Pancreas (tissue), 10 donors: ENCODE results near the gene TMEM14B. TPM values are rescaled to one million over a fixed set of nuclear protein-coding genes. Genes with fewer than 3 reads are reported as not detected.

ENCODE experiments used
- ATAC-seq, 4 donors: fragments of 200-7000 bp; cut with Tn5 transposase; one replicate each; pipeline versions ENCODE4 v1.8.0 to v1.9.1; 2020; ENCODE audit warnings: mild to moderate bottlenecking in 4 of 4, moderate library complexity in 4 of 4
- DNase-seq, 6 donors: peaks; one replicate each; pipeline ENCODE4 v3.0.0-alpha.2; 2020
- FAIRE-seq: peaks from 2 replicates; lab custom pipeline; 2012; peaks lifted over from hg19 to GRCh38; lab: Jason Lieb, UNC
- H3K27ac ChIP-seq, 4 donors: fragments of 200-600 bp; sonication (generic); 1 replicate in 3 of 4; 2 replicates in 1 of 4; pipeline versions ENCODE4 v1.5.0 to v1.8.0; 2020
- H3K27me3 ChIP-seq, 4 donors: fragments of 200-600 bp; one replicate each; pipeline ENCODE4 v1.8.0; 2021
- H3K36me3 ChIP-seq, 3 donors: fragments of 200-600 bp; sonication (generic) in 1 of 3; one replicate each; pipeline versions ENCODE4 v1.5.0 to v1.8.0; 2020 to 2021
- H3K4me1 ChIP-seq, 3 donors: fragments of 200-600 bp; one replicate each; pipeline ENCODE4 v1.8.0; 2021
- H3K4me3 ChIP-seq, 4 donors: fragments of 200-600 bp; sonication (generic) in 2 of 4; one replicate each; pipeline versions ENCODE4 v1.5.0 to v1.8.0; 2020 to 2021
- H3K9me3 ChIP-seq, 4 donors: fragments of 200-600 bp; one replicate each; pipeline ENCODE4 v1.8.0; 2021
- CTCF ChIP-seq, 4 donors: fragments of 200-600 bp; sonication (generic) in 3 of 4; IDR thresholded peaks; one replicate each; pipeline versions ENCODE4 v1.5.0 to v1.8.0; 2021; ENCODE audit warnings: antibody characterized with exemption in 4 of 4
- WGBS, 2 donors: extraction: QIAGEN DNeasy Blood & Tissue Kit; methylation state at CpG; one replicate each; pipeline ENCODE4 v1.1.7; 2013; 5-methylcytosine and 5-hydroxymethylcytosine counted together
- intact Hi-C, 3 donors: fragments of 100-400 bp; cut with DNase I; formaldehyde crosslinking; loops; one replicate each; pipeline versions ENCODE4 v1.11.1 to v1.14.2; 2022
- polyA plus RNA-seq, 2 donors: library from polyadenylated mRNA; stranded (reverse); fragments of 200-250 nt; gene quantifications; one replicate each; pipeline ENCODE4 v1.2.3, GENCODE V29; 2013
- total RNA-seq, 6 donors: library from RNA; stranded (reverse); fragmentation: NEBNext Ultra II Directional in 4 of 6; extraction: Animal tissue kit (Norgen Biotek cat#: 25700) in 4 of 6; gene quantifications; one replicate each; pipeline versions ENCODE4 v1.2.1 to v1.2.4, GENCODE V29; 2021 to 2023
- donor health status: healthy with polysubstance abuse.
- donor health status: DM: no; HTN: no; CAD: no; lungs with moderate emphysema.
- donor health status: DM: no; HTN: no; CAD: no.
- donor health status: control.
- donor health status: control.
- donor health status: Bipolar disorder and iron deficiency.
- donor health status: DM: yes; HTN: yes; CAD: no.
- donor health status: DM: no; HTN: no; CAD: no.
- donor health status: DM: no; HTN: no; CAD: no.
- donor health status: DM: yes; HTN: yes; CAD: no.

TMEM14B gene
- total and polyA plus RNA-seq, 8 donors: 25.9 to 52.1 (median 35.3) TPM

GRCh38 chr6:10722820-10723566 is 24.6 kb upstream of the TMEM14B start, which contains the start of gene TMEM14C:
Gene TMEM14C (plus strand): TSS chr6:10723070. CDS start chr6:10724614, 1,544 bp downstream.
- Histone ChIP-seq H3K4me1 (peaks cover 0 to 10% (median 7%) of the 10 kb centered on the region in 3 donors), H3K9me3 (no peaks in the 10 kb centered on the region), H3K27ac (peak within 1 kb of the TSS; percentile 66 to 83 (median 72)), H3K4me3 (peak within 1 kb of the TSS; percentile 43 to 76 (median 61)), H3K36me3 (peaks cover 0 to 12% (median 0%) of the 10 kb centered on the region in 3 donors), H3K27me3 (no peaks in the 10 kb centered on the region)
- TF ChIP-seq CTCF (IDR thresholded peaks at IDR 0.05): no peak
- ATAC-seq (peak; percentile 96 to 99 (median 98)), FAIRE-seq (no peak), DNase-seq (peak; percentile 97 to 100 (median 98))
- intact Hi-C loops: no loop called here
- 0 to 1% methylated on average over 51 to 55 of the region's 55 CpGs for WGBS, 2 donors

DNA sequence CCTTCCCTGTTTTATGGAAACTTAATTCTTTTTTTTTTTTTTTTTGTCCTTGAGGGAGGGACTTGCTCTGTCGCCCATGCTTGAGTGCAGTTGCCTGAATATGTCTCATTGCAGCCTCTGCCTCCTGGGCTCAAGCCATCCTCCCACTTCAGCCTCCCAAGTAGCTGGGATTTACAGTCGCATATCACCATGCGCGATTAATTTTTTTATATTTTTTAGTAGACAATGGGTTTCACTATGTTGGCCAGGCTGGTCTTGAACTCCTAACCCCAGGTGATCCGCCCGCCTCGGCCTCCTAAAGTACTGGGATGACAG is 24.1 kb upstream of the TMEM14B start:
- DNase-seq (peak in 1 of 6 donors; percentile 21), ATAC-seq (peak; percentile 2 to 13 (median 6)), FAIRE-seq (no peak)
- no peaks in the 10 kb centered on the region for H3K27me3 ChIP-seq
- peak overlapping the region; percentile 43 to 76 (median 61) for H3K4me3 ChIP-seq
- H3K36me3 ChIP-seq: peaks cover 0 to 12% (median 0%) of the 10 kb centered on the region in 3 donors
- H3K27ac ChIP-seq: peak overlapping the region in 3 of 4 donors; percentile 71 to 83 (median 73)
- TF ChIP-seq CTCF (IDR thresholded peaks at IDR 0.05): no peak
- 22 to 23% methylated on average over 7 of the region's 7 CpGs for WGBS, 2 donors
- intact Hi-C loops: no loop called here
- peaks cover 0 to 10% (median 7%) of the 10 kb centered on the region in 3 donors for H3K4me1 ChIP-seq
- H3K9me3 ChIP-seq: no peaks in the 10 kb centered on the region

- no peak overlapping the region for H3K27ac ChIP-seq
- DNase-seq: no peak
- H3K4me1 ChIP-seq: peaks cover 0 to 10% (median 7%) of the 10 kb centered on the region in 3 donors
- 42 to 57% methylated on average over 6 of the region's 6 CpGs for WGBS, 2 donors
- H3K36me3 ChIP-seq: peaks cover 0 to 24% (median 3%) of the 10 kb centered on the region in 3 donors
- no peak for FAIRE-seq
- H3K27me3 ChIP-seq: no peaks in the 10 kb centered on the region
- no peak for TF ChIP-seq CTCF (IDR thresholded peaks at IDR 0.05)
- ATAC-seq: no peak
- no peaks in the 10 kb centered on the region for H3K9me3 ChIP-seq
- intact Hi-C loops: no loop called here
- H3K4me3 ChIP-seq: no peak overlapping the region
These were observed 22.6 kb upstream of the TMEM14B start for GRCh38 chr6:10725044-10725443.

- H3K27me3 ChIP-seq: no peaks in the 10 kb centered on the region
- TF ChIP-seq CTCF (IDR thresholded peaks at IDR 0.05): no peak
- DNase-seq: no peak
- no peak overlapping the region for H3K4me3 ChIP-seq
- intact Hi-C loops: no loop called here
- H3K9me3 ChIP-seq: no peaks in the 10 kb centered on the region
- 79 to 82% methylated on average over 9 of the region's 9 CpGs for WGBS, 2 donors
- H3K36me3 ChIP-seq: peaks cover 0 to 28% (median 6%) of the 10 kb centered on the region in 3 donors
- H3K27ac ChIP-seq: no peak overlapping the region
- no peak for ATAC-seq
- no peak for FAIRE-seq
- H3K4me1 ChIP-seq: peaks cover 0 to 10% (median 7%) of the 10 kb centered on the region in 3 donors
These were observed 21.9 kb upstream of the TMEM14B start for GRCh38 chr6:10725716-10726115.

- WGBS, 2 donors: 80 to 83% methylated on average over 3 of the region's 3 CpGs
- Histone ChIP-seq H3K4me1 (no peaks in the 10 kb centered on the region), H3K9me3 (no peaks in the 10 kb centered on the region), H3K4me3 (no peak overlapping the region), H3K27me3 (no peaks in the 10 kb centered on the region), H3K27ac (no peak overlapping the region), H3K36me3 (peaks cover 0 to 38% (median 9%) of the 10 kb centered on the region in 3 donors)
- no peak for TF ChIP-seq CTCF (IDR thresholded peaks at IDR 0.05)
- intact Hi-C loops: no loop called here
- peak in 1 of 4 donors; percentile 18 for ATAC-seq
- DNase-seq: no peak
- FAIRE-seq: no peak
These were observed 17.4 kb upstream of the TMEM14B start for GRCh38 chr6:10730254-10730653.
